ENCODE results near the gene TTC31.

DNA sequence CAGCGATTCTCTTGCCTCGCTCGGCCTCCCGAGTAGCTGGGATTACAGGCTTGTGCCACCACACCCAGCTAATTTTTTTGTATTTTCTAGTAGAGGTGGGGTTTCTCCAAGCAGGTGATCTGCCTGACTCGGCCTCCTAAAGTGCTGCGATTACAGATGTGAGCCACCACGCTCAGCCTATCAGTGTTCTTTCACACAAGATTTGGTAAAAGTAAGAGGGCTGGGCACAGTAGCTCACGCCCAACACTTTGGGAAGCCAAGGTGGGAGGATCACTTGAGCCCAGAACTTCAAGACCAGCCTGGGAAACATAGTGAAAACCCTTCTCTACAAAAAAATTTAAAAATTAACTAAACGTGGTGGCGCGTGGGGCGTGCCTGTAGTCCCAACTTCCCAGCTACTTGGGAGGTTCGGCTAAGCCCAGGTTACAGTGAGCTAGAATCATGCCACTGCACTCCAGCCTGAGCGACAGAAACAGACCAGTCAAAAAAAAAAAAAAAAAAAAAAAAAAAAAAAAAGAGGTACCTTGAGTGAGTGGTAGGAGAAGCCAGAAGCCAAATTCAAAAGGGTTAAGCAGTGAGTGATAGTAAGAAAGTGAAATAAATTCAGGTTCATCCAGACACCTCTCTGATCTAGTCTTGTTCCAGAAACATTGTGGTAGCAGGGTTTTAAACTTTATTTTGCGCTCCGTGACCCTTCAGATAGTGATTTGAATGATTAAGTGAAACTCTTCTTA is 11.4 kb upstream of the TTC31 start:
- TF ChIP-seq, protein P1, sequence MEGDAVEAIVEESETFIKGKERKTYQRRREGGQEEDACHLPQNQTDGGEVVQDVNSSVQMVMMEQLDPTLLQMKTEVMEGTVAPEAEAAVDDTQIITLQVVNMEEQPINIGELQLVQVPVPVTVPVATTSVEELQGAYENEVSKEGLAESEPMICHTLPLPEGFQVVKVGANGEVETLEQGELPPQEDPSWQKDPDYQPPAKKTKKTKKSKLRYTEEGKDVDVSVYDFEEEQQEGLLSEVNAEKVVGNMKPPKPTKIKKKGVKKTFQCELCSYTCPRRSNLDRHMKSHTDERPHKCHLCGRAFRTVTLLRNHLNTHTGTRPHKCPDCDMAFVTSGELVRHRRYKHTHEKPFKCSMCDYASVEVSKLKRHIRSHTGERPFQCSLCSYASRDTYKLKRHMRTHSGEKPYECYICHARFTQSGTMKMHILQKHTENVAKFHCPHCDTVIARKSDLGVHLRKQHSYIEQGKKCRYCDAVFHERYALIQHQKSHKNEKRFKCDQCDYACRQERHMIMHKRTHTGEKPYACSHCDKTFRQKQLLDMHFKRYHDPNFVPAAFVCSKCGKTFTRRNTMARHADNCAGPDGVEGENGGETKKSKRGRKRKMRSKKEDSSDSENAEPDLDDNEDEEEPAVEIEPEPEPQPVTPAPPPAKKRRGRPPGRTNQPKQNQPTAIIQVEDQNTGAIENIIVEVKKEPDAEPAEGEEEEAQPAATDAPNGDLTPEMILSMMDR (IDR thresholded peaks at IDR 0.05), result no peak
- no peak for TF ChIP-seq POLR2A (IDR thresholded peaks at IDR 0.05)
